Measurements from ENCODE around the gene WBP2. TPM values are rescaled to one million over a fixed set of nuclear protein-coding genes. Genes with fewer than 3 reads are reported as not detected.

WBP2 gene
- total and polyA plus RNA-seq, 9 of the 15 experiments (the other 6 are each of a cell fraction or from before 2014, with no cell fraction given) = 2.2 to 74.3 (median 20.0) TPM

DNA sequence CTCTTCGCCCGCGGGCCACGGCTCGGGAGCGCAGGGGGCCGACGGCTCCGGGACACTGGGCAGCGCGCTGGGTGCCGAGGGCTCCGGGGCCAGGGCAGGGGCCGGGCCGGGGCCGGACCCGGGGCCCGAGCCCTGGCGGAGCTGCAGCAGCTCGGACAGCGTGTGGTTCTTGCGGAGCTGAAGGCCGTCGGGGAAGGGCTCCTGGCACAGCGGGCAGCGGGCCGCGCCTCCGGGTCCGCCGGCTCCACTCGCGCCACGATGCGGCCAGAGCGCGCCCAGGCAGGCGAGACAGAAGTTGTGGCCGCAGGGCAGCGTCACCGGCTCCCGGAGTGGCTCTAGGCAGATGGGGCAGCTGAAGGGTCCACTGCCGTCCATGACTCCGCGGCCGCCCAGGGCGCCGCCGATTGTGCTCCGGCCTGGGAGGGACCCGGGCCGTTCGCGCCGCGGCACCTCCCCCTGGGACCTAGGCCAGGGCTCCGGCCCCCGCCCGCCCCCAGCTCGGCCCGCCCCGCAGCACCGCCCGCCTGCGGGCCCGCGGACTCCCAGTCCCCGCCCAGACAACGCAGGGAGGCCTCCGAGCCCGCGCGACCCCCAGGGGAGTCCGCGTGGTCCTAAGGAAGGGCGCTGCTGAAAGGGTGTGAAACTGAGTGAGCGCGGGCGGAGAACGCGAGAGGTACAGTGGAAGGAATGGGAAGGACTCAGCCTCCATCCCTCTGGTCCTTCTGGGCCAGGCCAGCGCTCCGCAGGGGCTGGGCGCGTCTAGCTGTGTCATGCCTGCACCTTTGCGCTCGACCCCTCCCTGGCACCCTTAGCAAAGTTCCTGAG lies 23.3 kb upstream of the WBP2 start, which contains the start of gene TRIM47 (continued):
- TF ChIP-seq, protein P1, sequence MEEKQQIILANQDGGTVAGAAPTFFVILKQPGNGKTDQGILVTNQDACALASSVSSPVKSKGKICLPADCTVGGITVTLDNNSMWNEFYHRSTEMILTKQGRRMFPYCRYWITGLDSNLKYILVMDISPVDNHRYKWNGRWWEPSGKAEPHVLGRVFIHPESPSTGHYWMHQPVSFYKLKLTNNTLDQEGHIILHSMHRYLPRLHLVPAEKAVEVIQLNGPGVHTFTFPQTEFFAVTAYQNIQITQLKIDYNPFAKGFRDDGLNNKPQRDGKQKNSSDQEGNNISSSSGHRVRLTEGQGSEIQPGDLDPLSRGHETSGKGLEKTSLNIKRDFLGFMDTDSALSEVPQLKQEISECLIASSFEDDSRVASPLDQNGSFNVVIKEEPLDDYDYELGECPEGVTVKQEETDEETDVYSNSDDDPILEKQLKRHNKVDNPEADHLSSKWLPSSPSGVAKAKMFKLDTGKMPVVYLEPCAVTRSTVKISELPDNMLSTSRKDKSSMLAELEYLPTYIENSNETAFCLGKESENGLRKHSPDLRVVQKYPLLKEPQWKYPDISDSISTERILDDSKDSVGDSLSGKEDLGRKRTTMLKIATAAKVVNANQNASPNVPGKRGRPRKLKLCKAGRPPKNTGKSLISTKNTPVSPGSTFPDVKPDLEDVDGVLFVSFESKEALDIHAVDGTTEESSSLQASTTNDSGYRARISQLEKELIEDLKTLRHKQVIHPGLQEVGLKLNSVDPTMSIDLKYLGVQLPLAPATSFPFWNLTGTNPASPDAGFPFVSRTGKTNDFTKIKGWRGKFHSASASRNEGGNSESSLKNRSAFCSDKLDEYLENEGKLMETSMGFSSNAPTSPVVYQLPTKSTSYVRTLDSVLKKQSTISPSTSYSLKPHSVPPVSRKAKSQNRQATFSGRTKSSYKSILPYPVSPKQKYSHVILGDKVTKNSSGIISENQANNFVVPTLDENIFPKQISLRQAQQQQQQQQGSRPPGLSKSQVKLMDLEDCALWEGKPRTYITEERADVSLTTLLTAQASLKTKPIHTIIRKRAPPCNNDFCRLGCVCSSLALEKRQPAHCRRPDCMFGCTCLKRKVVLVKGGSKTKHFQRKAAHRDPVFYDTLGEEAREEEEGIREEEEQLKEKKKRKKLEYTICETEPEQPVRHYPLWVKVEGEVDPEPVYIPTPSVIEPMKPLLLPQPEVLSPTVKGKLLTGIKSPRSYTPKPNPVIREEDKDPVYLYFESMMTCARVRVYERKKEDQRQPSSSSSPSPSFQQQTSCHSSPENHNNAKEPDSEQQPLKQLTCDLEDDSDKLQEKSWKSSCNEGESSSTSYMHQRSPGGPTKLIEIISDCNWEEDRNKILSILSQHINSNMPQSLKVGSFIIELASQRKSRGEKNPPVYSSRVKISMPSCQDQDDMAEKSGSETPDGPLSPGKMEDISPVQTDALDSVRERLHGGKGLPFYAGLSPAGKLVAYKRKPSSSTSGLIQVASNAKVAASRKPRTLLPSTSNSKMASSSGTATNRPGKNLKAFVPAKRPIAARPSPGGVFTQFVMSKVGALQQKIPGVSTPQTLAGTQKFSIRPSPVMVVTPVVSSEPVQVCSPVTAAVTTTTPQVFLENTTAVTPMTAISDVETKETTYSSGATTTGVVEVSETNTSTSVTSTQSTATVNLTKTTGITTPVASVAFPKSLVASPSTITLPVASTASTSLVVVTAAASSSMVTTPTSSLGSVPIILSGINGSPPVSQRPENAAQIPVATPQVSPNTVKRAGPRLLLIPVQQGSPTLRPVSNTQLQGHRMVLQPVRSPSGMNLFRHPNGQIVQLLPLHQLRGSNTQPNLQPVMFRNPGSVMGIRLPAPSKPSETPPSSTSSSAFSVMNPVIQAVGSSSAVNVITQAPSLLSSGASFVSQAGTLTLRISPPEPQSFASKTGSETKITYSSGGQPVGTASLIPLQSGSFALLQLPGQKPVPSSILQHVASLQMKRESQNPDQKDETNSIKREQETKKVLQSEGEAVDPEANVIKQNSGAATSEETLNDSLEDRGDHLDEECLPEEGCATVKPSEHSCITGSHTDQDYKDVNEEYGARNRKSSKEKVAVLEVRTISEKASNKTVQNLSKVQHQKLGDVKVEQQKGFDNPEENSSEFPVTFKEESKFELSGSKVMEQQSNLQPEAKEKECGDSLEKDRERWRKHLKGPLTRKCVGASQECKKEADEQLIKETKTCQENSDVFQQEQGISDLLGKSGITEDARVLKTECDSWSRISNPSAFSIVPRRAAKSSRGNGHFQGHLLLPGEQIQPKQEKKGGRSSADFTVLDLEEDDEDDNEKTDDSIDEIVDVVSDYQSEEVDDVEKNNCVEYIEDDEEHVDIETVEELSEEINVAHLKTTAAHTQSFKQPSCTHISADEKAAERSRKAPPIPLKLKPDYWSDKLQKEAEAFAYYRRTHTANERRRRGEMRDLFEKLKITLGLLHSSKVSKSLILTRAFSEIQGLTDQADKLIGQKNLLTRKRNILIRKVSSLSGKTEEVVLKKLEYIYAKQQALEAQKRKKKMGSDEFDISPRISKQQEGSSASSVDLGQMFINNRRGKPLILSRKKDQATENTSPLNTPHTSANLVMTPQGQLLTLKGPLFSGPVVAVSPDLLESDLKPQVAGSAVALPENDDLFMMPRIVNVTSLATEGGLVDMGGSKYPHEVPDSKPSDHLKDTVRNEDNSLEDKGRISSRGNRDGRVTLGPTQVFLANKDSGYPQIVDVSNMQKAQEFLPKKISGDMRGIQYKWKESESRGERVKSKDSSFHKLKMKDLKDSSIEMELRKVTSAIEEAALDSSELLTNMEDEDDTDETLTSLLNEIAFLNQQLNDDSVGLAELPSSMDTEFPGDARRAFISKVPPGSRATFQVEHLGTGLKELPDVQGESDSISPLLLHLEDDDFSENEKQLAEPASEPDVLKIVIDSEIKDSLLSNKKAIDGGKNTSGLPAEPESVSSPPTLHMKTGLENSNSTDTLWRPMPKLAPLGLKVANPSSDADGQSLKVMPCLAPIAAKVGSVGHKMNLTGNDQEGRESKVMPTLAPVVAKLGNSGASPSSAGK (IDR thresholded peaks at IDR 0.05) = no peak
- TF ChIP-seq MEIS2 (IDR thresholded peaks at IDR 0.05; ENCODE audit: partially characterized antibody) (no peak), YY1 (IDR thresholded peaks at IDR 0.05; ENCODE audit: borderline replicate concordance in 1 of 3, control insufficient read depth in 1 of 3, extremely low read depth in 1 of 3, insufficient read depth in 3 of 3, insufficient read length in 1 of 3, insufficient replicate concordance in 2 of 3, low read depth in 1 of 3, low read length in 2 of 3) (peak in 2 of 3 experiments; percentile 7 to 25), NR2F6 (CRISPR knock-in tag; IDR thresholded peaks at IDR 0.05) (no peak), POU5F1 (IDR thresholded peaks at IDR 0.05; ENCODE audit: borderline replicate concordance, low read depth, low read length, partially characterized antibody) (no peak), KHSRP (IDR thresholded peaks at IDR 0.05) (no peak), GTF2F1 (IDR thresholded peaks at IDR 0.05; ENCODE audit: low read depth, low read length) (no peak), GABPB2 (CRISPR knock-in tag; conservative IDR thresholded peaks at IDR 0.05) (no peak), HNRNPH1 (optimal IDR thresholded peaks at IDR 0.05; ENCODE audit: low read depth, low read length) (no peak)
- TF ChIP-seq, protein P2, sequence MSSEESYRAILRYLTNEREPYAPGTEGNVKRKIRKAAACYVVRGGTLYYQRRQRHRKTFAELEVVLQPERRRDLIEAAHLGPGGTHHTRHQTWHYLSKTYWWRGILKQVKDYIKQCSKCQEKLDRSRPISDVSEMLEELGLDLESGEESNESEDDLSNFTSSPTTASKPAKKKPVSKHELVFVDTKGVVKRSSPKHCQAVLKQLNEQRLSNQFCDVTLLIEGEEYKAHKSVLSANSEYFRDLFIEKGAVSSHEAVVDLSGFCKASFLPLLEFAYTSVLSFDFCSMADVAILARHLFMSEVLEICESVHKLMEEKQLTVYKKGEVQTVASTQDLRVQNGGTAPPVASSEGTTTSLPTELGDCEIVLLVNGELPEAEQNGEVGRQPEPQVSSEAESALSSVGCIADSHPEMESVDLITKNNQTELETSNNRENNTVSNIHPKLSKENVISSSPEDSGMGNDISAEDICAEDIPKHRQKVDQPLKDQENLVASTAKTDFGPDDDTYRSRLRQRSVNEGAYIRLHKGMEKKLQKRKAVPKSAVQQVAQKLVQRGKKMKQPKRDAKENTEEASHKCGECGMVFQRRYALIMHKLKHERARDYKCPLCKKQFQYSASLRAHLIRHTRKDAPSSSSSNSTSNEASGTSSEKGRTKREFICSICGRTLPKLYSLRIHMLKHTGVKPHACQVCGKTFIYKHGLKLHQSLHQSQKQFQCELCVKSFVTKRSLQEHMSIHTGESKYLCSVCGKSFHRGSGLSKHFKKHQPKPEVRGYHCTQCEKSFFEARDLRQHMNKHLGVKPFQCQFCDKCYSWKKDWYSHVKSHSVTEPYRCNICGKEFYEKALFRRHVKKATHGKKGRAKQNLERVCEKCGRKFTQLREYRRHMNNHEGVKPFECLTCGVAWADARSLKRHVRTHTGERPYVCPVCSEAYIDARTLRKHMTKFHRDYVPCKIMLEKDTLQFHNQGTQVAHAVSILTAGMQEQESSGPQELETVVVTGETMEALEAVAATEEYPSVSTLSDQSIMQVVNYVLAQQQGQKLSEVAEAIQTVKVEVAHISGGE (CRISPR knock-in tag; IDR thresholded peaks at IDR 0.05) = peak in 1 of 3 experiments; percentile 77; a peak in 2 of 6 replicates

Measured in K562 (cell line).